ENCODE measurements around the gene C5AR2. TPM values are rescaled to one million over a fixed set of nuclear protein-coding genes. Genes with fewer than 3 reads are reported as not detected.

The C5AR2 gene
- total and polyA plus RNA-seq, 2 donors from 2014 or later, result 2.5 to 3.0 TPM

GRCh38 chr19:47310323-47310722, 21.7 kb upstream of the C5AR2 start:
- no peaks in the 10 kb centered on the region for H3K36me3 ChIP-seq (ENCODE audit: control insufficient read depth in 2 of 3, insufficient read depth in 3 of 3, low read length in 3 of 3)
- no peaks in the 10 kb centered on the region for H3K4me1 ChIP-seq (ENCODE audit: control insufficient read depth in 2 of 3, insufficient read depth in 2 of 3, low read depth in 1 of 3, low read length in 3 of 3)
- DNase-seq (no peak), FAIRE-seq (no peak)
- intact Hi-C loops (cut with DNase I), result no loop called here
- no peaks in the 10 kb centered on the region for H3K27me3 ChIP-seq (ENCODE audit: control insufficient read depth, insufficient read depth, low read length)
- no peaks in the 10 kb centered on the region for H3K9me3 ChIP-seq (ENCODE audit: control insufficient read depth in 2 of 3, insufficient read depth in 1 of 3, low read length in 3 of 3)
- H3K27ac ChIP-seq (ENCODE audit: low read depth in 2 of 2, low read length in 2 of 2), result no peak overlapping the region
- H3K4me3 ChIP-seq (ENCODE audit: low read length in 3 of 3), result no peak overlapping the region
- H3K9ac ChIP-seq (ENCODE audit: low read length in 3 of 3), result no peak overlapping the region
- TF ChIP-seq CTCF (IDR thresholded peaks at IDR 0.05; ENCODE audit: borderline replicate concordance, extremely low read depth, insufficient read depth), result no peak

- Histone ChIP-seq H3K27ac (ENCODE audit: low read depth in 2 of 2, low read length in 2 of 2) (no peak overlapping the region), H3K36me3 (ENCODE audit: control insufficient read depth in 2 of 3, insufficient read depth in 3 of 3, low read length in 3 of 3) (no peaks in the 10 kb centered on the region), H3K27me3 (ENCODE audit: control insufficient read depth, insufficient read depth, low read length) (no peaks in the 10 kb centered on the region), H3K4me1 (ENCODE audit: control insufficient read depth in 2 of 3, insufficient read depth in 2 of 3, low read depth in 1 of 3, low read length in 3 of 3) (no peaks in the 10 kb centered on the region), H3K4me3 (ENCODE audit: low read length in 3 of 3) (no peak overlapping the region), H3K9me3 (ENCODE audit: control insufficient read depth in 2 of 3, insufficient read depth in 1 of 3, low read length in 3 of 3) (no peaks in the 10 kb centered on the region), H3K9ac (ENCODE audit: low read length in 3 of 3) (no peak overlapping the region)
- TF ChIP-seq CTCF (IDR thresholded peaks at IDR 0.05; ENCODE audit: borderline replicate concordance, extremely low read depth, insufficient read depth), result no peak
- FAIRE-seq (no peak), DNase-seq (no peak)
- intact Hi-C loops (cut with DNase I), result no loop called here
These were observed 21.2 kb upstream of the C5AR2 start for GRCh38 chr19:47310819-47311218.

- H3K9me3 ChIP-seq (ENCODE audit: control insufficient read depth in 2 of 3, insufficient read depth in 1 of 3, low read length in 3 of 3), result no peaks in the 10 kb centered on the region
- H3K9ac ChIP-seq (ENCODE audit: low read length in 3 of 3), result no peak overlapping the region
- DNase-seq, result no peak
- no peak overlapping the region for H3K27ac ChIP-seq (ENCODE audit: low read depth in 2 of 2, low read length in 2 of 2)
- no peak overlapping the region for H3K4me3 ChIP-seq (ENCODE audit: low read length in 3 of 3)
- no peaks in the 10 kb centered on the region for H3K27me3 ChIP-seq (ENCODE audit: control insufficient read depth, insufficient read depth, low read length)
- TF ChIP-seq CTCF (IDR thresholded peaks at IDR 0.05; ENCODE audit: borderline replicate concordance, extremely low read depth, insufficient read depth), result no peak
- no peaks in the 10 kb centered on the region for H3K36me3 ChIP-seq (ENCODE audit: control insufficient read depth in 2 of 3, insufficient read depth in 3 of 3, low read length in 3 of 3)
- FAIRE-seq, result no peak
- H3K4me1 ChIP-seq (ENCODE audit: control insufficient read depth in 2 of 3, insufficient read depth in 2 of 3, low read depth in 1 of 3, low read length in 3 of 3), result no peaks in the 10 kb centered on the region
- intact Hi-C loops (cut with DNase I), result no loop called here
These were observed 19.5 kb upstream of the C5AR2 start for GRCh38 chr19:47312366-47313006.

All from kidney (tissue), 14 donors.